Activated CD4-positive, alpha-beta T cell treated with anti-CD3 and anti-CD28 coated beads, Interleukin-2, Interleukin-4, amounts not matched to agents 100 ng/mL and 50 ng/mL, durations not matched to agents 16 hours and 8 hours (primary cell): ENCODE results near the gene BRINP1.

Experiments
- DNase-seq: peaks from one replicate; pipeline ENCODE4 v3.0.0-alpha.2; 2020; ENCODE audit warnings: low spot score

BRINP1 gene

DNA sequence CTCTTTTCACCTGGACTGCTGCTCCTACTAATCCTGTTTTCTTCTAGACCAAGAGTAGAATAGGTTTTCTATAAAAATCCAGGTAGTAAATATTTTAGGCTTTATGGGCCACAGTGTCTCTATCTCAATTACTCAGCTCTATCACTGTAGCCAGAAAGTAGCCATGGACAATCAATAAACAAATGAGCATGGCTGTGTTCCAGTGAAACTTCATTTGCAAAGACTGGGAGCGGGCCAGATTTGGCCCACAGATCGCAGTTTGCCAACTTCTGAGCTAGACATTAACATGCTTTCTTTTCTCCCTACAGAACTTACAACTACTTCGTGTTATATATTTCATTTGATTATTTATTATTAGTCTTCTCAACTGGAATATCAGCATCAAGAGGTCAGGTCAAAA lies 30.2 kb downstream of the BRINP1 start:
- no peak for DNase-seq

- no peak for DNase-seq
These were observed 31.7 kb downstream of the BRINP1 start for GRCh38 chr9:119337573-119337972.

GRCh38 chr9:119334745-119335144 lies 34.5 kb downstream of the BRINP1 start:
- no peak for DNase-seq

DNA sequence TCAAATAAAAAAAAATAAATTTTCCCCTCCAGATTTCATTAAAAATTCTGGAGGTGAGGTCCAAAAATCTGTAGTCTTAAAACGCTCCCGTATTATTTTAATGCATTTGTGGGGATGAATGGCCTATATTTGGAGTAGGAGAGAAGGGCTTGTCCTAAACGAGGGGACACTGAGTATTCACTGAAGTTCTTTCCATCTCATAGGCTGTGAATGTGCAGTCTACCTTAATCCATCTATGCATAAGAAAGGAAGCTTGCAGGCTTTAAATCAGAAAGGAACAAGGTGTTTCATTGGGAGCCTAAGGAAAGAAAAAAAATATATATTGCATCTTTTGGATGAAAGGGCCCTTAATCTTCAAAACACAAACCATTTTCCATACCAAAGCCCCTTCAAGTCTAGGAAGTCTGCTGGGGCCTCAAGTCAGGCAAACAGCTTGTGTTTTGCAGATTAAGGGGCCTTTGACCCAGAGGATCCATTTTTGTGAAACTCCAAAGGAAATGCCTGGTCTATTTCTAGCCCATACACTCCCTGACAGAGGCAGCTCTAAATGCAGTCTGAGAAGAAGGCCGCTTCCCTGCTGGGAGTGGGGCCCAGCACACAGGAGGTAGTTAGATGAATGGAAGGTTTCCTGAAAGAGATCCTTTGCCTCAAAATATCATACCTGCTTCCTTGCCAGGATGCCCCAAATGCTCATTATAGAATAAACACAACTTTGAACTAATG lies 35.6 kb downstream of the BRINP1 start:
- no peak for DNase-seq

- no peak for DNase-seq
These were observed 36.7 kb downstream of the BRINP1 start for GRCh38 chr9:119332522-119332921.

DNA sequence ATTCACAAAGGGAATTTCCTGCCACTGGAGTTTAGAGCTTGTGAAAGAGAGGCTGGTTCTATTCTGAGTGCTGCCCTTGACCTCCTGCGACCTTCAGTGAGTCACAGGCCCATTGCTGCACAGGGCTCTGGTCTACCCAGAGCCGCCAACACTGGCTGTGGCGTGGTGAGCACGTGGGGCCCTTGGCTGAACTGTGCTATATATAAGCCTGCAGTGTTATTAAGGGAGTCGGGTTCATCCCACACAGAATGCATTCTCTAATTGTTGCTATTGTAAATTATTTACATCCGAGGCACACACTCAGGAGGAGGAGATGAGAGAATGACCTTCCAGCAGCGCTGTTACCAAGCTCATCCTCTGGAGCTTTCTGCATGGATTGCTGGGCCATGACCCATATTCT lies 47.1 kb downstream of the BRINP1 start:
- DNase-seq: no peak

DNA sequence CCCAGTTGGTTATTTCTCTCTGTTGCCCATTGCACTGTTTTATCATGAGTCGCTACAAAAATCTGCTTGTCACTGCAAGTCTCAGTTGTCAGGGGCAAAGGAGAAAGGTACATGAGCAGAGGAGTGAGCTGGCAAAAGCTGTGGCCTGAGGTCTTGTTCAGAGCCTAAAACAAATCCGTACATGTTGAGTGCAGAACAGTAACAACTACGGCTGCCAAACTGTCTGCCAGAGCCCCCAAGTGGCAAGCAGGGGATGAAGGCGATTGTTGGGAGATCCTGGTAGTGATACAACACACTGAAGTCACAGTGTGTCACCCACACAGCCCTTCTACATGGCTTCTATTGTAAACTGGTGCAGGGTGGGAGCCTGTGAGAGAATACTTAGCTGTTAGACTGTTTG lies 50.9 kb downstream of the BRINP1 start:
- DNase-seq: no peak

DNA sequence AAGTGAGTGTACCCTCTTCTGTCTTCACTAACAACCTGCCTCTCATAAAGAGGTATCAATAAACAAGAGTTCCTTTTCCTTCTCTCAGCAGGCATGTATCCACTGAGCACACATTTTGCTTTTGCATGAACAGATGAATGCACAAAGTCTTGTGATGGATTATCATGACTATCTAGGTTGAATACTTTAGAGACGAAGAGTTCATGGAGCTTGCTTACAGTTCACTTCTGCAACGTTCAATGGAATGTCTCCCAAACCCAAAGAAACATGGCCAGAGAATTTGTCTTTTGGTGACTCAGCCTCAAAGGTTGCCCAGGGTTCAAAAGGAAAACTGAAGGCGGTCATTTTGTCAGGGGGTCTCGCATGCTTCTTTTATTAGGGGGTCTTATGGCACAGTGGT lies 55.4 kb downstream of the BRINP1 start:
- DNase-seq: no peak

GRCh38 chr9:119310741-119311140 lies 58.5 kb downstream of the BRINP1 start:
- no peak for DNase-seq

DNA sequence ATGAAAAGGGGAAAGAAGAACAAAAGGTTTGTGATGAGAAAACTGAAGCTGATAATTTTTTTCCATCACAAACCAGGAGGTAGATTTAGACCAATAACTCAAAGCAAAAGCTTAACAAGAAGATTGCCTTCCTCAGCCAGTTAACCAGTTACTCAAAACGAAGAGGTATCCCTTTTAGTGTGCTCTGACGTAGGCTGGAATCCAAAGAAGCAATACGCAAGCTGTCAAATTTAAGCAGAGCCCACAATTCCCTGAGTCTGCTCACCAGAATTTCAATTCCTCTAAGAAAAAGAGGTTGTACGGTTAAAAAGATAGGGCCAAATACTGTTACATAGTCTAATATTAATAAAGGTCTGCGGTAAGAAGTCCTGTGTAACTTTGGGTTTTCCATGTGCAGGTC lies 61.8 kb downstream of the BRINP1 start:
- DNase-seq: no peak

DNA sequence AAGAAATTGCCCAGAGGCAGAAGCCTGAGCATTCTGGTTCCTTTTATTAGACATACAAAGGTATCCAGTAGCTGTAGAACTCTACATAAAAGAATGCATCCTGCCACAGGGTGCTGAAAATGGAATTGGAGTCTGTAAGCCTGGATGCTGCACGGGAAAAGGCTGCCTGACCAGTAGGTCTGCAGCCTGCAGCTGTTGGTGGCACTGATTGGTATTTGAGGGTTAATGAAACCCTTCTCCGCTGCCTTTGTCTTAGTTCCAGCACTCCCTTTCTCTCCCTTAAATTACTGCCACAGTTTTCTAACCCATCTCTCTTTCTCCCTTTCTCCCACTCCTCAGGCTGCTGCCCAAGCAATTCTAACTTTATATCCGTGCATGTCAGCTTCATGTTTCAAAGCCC lies 64.7 kb downstream of the BRINP1 start:
- no peak for DNase-seq

DNA sequence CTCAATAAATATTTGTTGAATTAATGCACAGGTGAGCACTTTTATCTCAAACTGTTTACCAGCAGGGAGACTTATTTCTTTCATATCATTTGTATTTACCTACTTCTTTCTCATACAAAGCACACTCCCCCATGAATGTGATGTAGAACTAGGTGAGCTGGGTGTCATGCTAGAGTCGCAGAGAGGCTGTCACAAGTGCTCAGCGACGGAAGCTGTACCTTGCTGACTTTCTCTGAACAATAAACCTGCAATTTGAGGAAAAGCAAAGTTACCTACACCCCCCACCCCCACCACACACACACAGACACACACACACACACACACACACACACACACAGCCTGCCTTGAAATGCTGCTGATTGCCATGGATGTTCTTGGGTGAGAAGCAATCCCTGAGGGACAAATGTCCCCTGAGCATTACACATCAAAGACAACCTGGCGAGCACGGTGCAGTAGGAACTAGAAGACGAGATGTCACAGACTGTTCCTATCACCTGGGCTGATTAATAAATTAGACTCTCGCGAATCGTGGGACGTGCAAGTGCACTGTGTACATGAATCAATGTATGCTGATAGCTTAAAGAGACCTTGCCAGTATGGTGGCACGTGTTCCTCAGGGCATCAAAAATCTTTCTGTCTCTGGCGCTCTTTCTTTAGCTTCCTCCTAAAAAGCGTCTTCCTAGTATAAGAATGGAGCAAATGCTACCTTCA lies 66.1 kb downstream of the BRINP1 start:
- no peak for DNase-seq

GRCh38 chr9:119298076-119298853 lies 71.0 kb downstream of the BRINP1 start:
- DNase-seq: no peak

DNA sequence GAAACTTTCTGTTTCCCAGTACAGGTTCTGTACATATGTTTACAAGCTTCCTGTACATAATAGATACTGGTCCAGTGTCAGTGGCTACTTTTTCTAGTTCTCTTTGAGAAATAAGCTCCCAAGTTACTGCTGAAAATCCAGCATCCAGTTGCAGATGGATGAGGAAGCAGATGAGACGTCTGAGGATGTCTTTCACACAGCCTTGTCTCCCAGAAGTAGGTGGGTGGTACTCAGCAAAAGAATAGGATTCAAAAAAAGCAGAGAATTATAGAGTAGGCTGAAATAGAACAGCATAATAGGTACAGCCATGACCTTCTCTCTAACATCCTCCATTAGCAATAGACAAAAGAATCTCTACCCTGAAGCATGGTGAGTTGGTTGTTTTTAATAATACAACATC lies 77.7 kb downstream of the BRINP1 start:
- no peak for DNase-seq

DNA sequence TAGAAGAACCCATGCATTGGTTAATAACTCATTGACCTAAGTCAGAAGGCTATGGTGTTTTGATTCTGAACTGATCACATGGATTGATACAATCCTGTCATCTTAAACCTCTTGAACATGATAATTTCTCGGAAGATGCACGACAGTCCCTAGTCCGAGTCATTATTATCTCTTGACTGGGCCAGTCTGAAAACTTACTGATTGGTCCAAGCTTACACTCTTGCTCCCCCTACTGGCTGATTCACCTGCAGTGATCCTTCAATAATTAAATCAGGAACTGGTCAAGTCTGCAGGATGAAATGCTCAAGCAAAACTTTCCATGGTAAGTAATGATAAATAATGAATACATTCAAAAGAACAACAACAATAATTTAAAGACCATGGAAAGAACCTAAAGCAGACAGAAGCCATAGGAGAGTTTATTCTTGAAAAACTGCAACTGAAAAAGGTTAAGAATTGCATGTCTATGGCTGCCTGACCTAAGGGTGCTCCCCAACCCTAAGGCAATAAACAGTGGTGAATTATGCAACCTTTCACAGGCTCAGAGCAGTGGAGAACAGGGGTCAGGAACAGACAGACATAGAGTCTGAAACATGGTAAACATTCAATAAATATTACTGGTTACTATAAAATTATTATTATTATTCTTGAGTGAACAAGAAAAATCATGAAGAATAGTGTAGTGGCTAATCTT lies 79.3 kb downstream of the BRINP1 start:
- DNase-seq: peak; percentile 36

GRCh38 chr9:119284587-119285337 lies 84.5 kb downstream of the BRINP1 start:
- no peak for DNase-seq

- DNase-seq: no peak
These were observed 85.1 kb downstream of the BRINP1 start for GRCh38 chr9:119284118-119284517.

DNA sequence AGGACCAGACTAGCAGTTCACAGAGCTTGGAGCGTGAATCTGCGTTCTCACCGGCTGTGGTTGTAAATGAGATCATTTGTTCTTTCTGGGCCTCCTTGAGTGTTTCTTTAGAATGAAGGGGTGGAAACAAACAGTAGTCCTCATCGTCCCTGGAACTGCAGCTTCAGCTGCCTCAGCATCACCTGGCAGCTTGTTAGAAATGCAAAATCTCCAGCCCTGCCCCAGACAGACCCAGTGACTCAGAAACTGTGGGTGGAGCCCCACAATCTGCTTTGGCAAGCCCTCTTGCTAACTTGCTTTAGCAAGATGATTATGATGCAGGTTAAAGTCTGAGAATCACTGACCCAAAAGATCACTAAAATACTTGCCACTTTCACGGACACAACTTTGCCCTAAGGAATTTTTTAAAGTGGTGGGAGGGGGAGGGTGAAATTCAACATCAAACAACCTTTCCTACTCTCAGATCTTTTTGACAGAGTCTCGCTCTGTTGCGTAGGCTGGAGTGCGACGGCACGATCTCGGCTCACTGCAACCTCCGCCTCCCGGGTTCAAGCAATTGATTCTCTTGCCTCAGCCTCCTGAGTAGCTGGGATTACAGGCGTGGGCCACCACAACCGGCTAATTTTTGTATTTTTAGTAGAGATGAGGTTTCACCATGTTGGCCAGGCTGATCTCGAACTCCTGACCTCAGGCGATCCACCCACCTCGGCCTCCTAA lies 86.0 kb downstream of the BRINP1 start:
- DNase-seq: no peak

- DNase-seq: no peak
These were observed 86.7 kb downstream of the BRINP1 start for GRCh38 chr9:119282476-119283077.

- DNase-seq: no peak
These were observed 88.3 kb downstream of the BRINP1 start for GRCh38 chr9:119280740-119281485.
